Stimulated activated CD4-positive, alpha-beta T cell treated with anti-CD3 and anti-CD28 coated beads, Interleukin-1b, Interleukin-23, amount 100 ng/mL, for 4 hours (primary cell): Measurements from ENCODE around the gene GUCA1C.

Experiments used
- DNase-seq, 2 donors: peaks; one replicate each; pipeline ENCODE4 v3.0.0-alpha.2; 2020; ENCODE audit warnings: low read depth in 2 of 2

Gene GUCA1C

DNA sequence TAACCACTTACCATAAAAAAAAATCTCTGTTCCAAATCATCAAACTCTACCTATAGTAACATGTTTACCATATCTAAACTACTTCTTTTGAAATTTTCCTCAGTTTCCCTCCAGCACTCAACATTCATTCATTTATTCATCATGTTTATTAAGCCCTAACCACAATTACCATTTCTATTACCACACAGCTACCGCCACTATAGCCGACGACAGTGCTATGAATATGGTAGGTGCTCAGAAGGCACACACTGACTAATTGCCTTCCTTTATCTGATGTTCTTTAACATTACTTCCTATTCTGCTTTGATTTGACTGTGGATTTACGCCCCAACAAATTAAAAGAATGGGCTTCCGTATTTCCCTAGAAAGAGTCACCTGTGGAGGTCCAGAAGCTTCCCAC lies 43.9 kb downstream of the GUCA1C start:
- no peak for DNase-seq

DNA sequence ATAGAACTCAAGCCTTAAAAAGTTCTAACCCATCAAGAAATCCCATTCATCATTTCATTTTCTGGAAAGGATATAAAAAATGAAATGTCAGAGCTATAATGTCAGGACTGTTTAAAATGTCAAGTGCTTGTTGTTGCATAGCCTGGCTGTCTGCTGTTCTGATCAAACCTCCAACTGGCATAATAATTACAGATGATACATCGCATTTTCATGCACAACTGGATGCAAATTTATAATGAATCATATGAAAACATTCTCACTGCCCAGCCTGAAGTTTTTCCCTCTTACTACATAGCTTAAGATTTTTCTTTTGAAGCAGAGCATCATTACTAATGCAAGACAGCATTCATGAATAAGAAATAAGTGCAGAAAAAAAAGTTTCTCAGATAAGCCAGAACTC lies 46.5 kb downstream of the GUCA1C start:
- DNase-seq: no peak

GRCh38 chr3:108899530-108899929 lies 54.1 kb downstream of the GUCA1C start:
- no peak for DNase-seq

GRCh38 chr3:108897883-108898282 lies 55.8 kb downstream of the GUCA1C start:
- DNase-seq: no peak

DNA sequence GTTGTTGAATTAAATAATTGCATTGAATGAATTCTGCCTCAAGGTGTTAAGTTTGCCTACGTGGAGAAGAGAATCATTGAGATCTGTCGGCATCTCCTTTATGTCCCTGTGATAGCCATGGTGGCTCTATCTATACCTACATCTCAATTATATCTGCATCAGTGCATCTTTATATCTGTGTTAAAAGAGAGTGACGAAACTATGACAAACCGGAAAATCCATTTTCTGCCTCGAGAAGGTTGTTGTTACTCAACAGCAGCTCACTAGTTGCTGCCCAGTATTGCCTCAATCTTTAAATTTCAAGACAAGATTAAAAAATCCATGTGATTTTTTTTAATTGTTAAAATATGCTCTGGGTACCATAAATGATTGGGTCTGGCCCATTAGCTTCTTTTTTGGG lies 58.7 kb downstream of the GUCA1C start:
- no peak for DNase-seq

GRCh38 chr3:108891833-108892232 lies 61.8 kb downstream of the GUCA1C start:
- DNase-seq: no peak

GRCh38 chr3:108887777-108888176 lies 65.9 kb downstream of the GUCA1C start:
- no peak for DNase-seq

DNA sequence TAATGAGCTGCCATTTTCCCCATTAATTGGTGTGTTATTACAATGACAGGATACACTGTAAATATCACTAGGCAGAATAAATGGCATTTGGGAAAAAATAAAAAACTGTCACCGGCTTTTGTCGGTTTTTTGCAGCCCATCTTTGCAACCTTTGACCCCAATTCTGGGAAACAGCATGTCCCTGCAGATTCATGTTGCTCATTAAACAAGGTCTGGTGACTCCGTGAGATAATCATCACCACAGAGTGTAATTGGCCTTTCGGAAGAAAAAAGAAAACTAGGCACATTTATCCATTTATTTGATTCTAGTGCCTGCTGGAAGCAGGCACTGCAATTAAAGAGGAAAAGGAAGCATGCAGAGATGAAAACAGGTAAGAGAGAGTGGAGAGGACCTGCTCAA lies 66.6 kb downstream of the GUCA1C start:
- no peak for DNase-seq

GRCh38 chr3:108883373-108883772 lies 70.3 kb downstream of the GUCA1C start:
- no peak for DNase-seq

DNA sequence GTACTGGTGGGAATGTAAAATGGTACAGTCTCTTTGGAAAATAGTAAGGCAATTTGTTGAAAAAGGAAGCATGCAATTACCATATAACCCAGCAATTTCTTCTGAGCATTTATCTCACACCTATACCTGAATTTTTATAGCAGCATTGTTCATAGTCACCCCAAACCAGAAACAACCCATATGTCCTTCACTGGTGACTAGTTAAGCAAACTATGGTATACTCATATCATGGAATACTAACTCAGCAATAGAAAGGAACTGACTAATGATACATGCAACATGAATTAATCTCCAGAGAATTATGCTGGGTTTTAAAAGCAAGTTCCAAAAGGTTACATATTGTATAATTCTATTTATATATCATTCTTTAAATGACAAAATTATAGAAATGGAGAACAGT lies 70.9 kb downstream of the GUCA1C start:
- DNase-seq: no peak

- no peak for DNase-seq
Observed at GRCh38 chr3:108879915-108880314, 73.8 kb downstream of the GUCA1C start.

- DNase-seq: no peak
Observed at GRCh38 chr3:108877901-108878300, 75.8 kb downstream of the GUCA1C start.

- DNase-seq: no peak
Observed at GRCh38 chr3:108863799-108864135, 89.9 kb downstream of the GUCA1C start.

- no peak for DNase-seq
Observed at GRCh38 chr3:108862865-108863798, 90.5 kb downstream of the GUCA1C start.

DNA sequence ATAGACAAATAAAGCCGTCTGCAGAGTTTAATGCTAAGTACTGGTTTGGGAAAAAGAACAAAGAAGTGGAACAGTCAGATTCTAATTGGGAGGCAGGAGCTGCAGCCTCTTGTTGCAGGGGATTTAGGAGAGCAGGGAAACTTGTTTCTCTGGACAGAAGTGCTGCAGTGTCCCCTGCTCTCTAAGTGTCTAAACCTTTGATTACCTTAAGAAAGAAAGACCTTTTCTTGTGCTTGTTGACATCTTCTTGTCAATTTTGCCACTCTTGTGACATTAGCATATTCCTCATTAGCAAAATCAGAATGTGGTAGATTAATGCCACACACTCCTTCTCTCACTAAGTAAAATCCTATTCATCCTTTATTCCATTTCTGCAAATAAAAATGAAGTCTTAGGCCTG lies 92.3 kb downstream of the GUCA1C start:
- DNase-seq: no peak
